D721Med (cell line): ENCODE measurements around the gene DHX9.
A peak's percentile ranks its signal among the peaks of the same experiment; 100 is the strongest.

Experiments
- DNase-seq: peaks from one replicate; pipeline ENCODE4 v3.0.0; 2011; ENCODE audit warnings: low spot score; ENCODE audit not compliant: insufficient read length
- FAIRE-seq: peaks from 2 replicates; lab custom pipeline; 2011; peaks lifted over from hg19 to GRCh38; lab: Jason Lieb, UNC
- TF ChIP-seq, protein P1 (sequence below): IDR thresholded peaks from 2 replicates; pipeline ENCODE4 v1.5.1; 2012; ENCODE audit warnings: mild to moderate bottlenecking, control low read depth; ENCODE audit not compliant: insufficient read depth; ENCODE audit errors: missing control alignments

The DHX9 gene

DNA sequence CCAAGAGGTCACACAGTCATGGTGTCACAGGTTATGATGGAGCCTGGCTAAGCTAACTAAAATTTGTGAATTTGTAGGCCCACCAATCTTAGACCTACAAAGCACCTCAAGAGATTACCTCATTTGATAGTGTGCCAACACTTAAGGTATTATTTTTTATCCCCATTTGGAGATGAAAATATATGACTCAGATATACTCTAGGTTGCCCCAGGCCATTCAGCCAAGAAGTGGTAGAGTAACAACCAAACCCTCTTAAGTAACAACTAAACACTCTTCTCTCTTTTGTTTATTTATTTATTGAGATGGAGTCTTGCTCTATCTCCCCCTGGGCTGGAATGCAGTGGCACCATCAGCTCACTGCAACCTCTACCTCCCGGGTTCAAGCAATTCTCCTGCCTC, 35.3 kb upstream of the DHX9 start:
- DNase-seq (no peak), FAIRE-seq (no peak)
- TF ChIP-seq, protein P1, sequence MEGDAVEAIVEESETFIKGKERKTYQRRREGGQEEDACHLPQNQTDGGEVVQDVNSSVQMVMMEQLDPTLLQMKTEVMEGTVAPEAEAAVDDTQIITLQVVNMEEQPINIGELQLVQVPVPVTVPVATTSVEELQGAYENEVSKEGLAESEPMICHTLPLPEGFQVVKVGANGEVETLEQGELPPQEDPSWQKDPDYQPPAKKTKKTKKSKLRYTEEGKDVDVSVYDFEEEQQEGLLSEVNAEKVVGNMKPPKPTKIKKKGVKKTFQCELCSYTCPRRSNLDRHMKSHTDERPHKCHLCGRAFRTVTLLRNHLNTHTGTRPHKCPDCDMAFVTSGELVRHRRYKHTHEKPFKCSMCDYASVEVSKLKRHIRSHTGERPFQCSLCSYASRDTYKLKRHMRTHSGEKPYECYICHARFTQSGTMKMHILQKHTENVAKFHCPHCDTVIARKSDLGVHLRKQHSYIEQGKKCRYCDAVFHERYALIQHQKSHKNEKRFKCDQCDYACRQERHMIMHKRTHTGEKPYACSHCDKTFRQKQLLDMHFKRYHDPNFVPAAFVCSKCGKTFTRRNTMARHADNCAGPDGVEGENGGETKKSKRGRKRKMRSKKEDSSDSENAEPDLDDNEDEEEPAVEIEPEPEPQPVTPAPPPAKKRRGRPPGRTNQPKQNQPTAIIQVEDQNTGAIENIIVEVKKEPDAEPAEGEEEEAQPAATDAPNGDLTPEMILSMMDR = no peak

DNA sequence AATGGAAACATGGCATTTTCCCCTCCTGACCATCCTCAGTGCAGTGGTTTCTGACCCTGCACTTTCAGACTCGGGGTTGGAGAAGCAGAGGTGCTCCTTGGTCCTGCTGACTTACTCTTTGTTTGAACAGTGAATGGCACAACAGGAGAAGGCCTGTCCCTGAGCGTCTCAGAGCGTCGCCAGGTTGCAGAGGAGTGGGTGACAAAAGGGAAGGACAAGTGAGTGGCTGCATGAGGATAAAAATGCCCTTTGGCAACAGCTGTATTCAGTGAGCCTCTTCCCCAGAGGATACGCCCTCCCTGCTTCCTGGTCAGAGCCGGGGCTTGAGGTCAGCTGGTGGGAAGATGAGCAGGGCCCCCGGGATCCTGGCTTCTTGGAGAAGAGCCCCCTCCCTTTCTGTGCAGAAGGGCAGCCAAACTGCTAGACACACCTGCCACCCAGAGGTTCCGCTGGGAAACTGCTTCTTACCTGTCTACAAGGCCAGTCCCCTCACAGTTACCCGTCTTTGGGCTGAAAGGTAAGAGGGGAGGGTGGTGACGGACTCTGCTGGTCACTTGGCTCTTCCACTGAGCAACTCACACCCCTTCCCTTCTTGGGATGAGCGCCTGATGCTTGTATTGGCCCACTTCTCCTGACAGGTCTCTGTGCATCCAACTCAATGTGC, 33.0 kb upstream of the DHX9 start:
- TF ChIP-seq, protein P1 = peak; percentile 34
- no peak for FAIRE-seq

DNA sequence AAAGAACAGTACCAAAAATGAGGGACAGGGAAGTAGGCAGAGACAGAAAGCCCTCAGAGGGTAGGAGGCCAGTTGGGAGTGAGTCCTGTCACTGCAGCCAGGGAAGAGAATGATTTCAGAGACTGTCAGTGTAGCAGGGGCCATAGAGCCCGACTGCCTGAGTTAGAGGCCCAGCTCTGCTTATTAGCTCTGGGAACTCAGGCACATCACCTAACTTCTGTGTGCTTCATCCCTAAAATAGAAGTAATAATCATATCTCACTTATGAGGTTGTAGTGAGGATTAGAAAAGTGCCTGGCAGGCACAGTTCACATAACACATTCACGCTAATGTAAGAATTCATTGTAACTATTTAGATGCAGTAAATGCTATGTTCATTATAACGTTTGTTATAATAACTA, 31.2 kb upstream of the DHX9 start:
- FAIRE-seq (no peak), DNase-seq (no peak)
- TF ChIP-seq, protein P1 = no peak

More for the DNA sequence above, 33.0 kb upstream of the DHX9 start:
- no peak for DNase-seq

DNA sequence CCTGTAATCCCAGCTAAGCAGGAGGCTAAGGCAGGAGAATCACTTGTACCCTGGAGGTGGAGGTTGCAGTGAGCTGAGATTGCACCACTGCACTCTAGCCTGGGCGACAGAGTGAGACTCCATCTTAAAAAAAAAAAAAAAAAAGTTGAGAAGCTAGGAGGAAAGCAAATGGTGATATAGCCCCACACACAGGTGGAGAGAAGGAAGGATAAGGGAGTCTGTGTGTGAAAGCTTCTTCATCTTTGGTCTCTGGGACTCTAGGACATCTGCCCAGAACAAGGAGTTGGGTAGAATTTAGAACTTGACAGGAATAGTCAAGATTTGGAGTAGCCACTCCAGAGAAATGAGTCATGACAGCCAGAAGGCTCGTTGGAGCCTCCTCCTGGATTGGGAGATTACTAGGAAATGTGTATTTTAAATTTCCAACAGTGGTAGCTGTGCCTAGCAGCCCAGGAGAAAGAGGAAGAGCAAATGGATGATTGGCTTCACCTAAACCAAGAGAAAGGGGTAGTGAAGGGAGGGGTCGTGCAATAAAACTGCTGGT, 29.7 kb upstream of the DHX9 start:
- DNase-seq = no peak
- TF ChIP-seq, protein P1 = no peak
- FAIRE-seq = no peak

DNA sequence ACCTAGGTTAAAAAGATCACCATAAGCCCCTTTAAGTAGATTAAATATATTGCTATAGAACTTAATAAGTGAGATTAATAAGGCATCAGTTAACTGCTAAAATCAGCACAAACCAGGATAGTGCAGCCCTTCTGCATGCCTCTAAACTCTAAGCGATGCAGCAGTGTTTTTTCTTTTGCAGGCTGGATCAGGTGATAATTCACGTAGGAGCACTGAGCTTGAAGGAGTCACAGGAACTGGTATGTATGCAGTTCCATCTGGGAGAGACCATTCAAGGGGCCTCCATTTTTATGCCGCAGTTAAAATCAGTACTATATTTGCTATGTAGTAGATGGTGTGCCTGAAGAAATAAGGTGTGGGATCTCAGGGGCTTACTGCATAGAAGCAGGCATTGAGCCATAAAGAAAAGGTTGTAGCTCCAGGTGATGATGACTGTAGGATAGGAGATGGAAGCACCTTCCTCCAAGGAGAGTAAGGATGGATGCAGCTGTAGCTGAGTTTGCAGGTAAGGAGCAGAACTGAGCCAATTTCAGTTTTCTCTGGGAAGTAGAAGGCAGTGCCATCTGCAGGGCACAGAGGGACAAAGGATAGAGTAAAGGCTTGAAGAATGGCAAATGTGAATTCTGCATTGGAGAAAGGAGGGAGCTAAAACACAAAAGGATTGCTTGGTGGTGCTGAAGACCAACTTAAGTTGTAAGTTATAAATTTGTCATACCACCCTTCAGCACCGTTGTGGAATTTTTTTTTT, 27.0 kb upstream of the DHX9 start:
- FAIRE-seq (peak; percentile 93), DNase-seq (no peak)
- TF ChIP-seq, protein P1 = peak; percentile 27

DNA sequence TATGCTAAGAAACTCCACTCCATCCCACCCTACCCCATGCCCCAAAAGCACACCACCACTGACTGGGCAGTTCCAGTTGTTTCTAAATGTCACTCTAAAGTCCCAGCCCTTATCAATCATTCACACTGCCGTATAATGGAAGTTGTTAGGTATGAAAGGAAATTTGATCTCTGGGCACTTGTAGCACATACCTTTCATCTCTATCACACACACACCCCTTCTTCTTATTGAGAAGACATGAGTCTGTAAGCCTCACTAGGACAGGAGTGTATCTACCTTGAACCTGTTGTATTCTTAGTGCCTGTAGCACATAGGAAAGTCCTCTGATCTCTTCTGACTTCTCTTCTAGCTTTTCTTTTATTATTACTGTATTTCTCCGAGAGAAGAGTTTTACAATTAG, 22.3 kb upstream of the DHX9 start:
- no peak for FAIRE-seq
- TF ChIP-seq, protein P1 = no peak
- DNase-seq = no peak
